Fibroblast of lung (primary cell): ENCODE results near the gene PPP2R2D. TPM values are rescaled to one million over a fixed set of nuclear protein-coding genes. Genes with fewer than 3 reads are reported as not detected.

Source experiments
- DNase-seq, 2 donors: peaks; one replicate each; pipeline versions ENCODE4 v3.0.0 to v3.0.0-alpha.2; 2010; ENCODE audit warnings: low read depth in 2 of 2
- H2AFZ ChIP-seq: 2 replicates; pipeline ENCODE4 v1.5.1; 2012; ENCODE audit warnings: low read length, control low read depth, inconsistent platforms
- H3K27ac ChIP-seq: 2 replicates; pipeline ENCODE4 v1.5.1; 2011; ENCODE audit warnings: low read length, control low read depth; ENCODE audit not compliant: insufficient read depth
- H3K27me3 ChIP-seq: 2 replicates; pipeline ENCODE4 v1.5.1; 2011; ENCODE audit warnings: mild to moderate bottlenecking, low read length; ENCODE audit not compliant: control insufficient read depth, insufficient read depth
- H3K36me3 ChIP-seq: 2 replicates; pipeline ENCODE4 v1.5.1; 2011; ENCODE audit warnings: low read length; ENCODE audit not compliant: control insufficient read depth, insufficient read depth
- H3K4me1 ChIP-seq: 2 replicates; pipeline ENCODE4 v1.5.1; 2011; ENCODE audit warnings: low read length; ENCODE audit not compliant: control insufficient read depth, insufficient read depth; ENCODE audit errors: extremely low read depth
- H3K4me2 ChIP-seq: 2 replicates; pipeline ENCODE4 v1.5.1; 2011; ENCODE audit warnings: low read length, control low read depth; ENCODE audit not compliant: insufficient read depth; ENCODE audit errors: extremely low read depth
- H3K4me3 ChIP-seq, 4 experiments: fragments of 200-600 bp in 1 of 4; sonication (generic) in 1 of 4; replicated peaks in 1 of 4; 2 replicates each; pipeline ENCODE4 v1.5.1; 2011 to 2016; ENCODE audit warnings: low read length in 4 of 4, low read depth in 3 of 4, mild to moderate bottlenecking in 3 of 4, control low read depth in 2 of 4, inconsistent platforms in 1 of 4, mixed read lengths in 1 of 4; ENCODE audit not compliant: insufficient read depth in 1 of 4; ENCODE audit errors: control extremely low read depth in 1 of 4
- H3K79me2 ChIP-seq: 2 replicates; pipeline ENCODE4 v1.5.1; 2012; ENCODE audit warnings: mild to moderate bottlenecking, low read length, inconsistent platforms; ENCODE audit not compliant: control insufficient read depth, insufficient read depth
- H3K9ac ChIP-seq: 2 replicates; pipeline ENCODE4 v1.5.1; 2011; ENCODE audit warnings: mild to moderate bottlenecking, low read length, control low read depth; ENCODE audit not compliant: insufficient read depth
- H3K9me3 ChIP-seq: 2 replicates; pipeline ENCODE4 v1.5.1; 2012; ENCODE audit warnings: low read depth, low read length; ENCODE audit not compliant: control insufficient read depth, insufficient read depth
- H4K20me1 ChIP-seq: 2 replicates; pipeline ENCODE4 v1.5.1; 2011; ENCODE audit warnings: low read length; ENCODE audit not compliant: control insufficient read depth, insufficient read depth; ENCODE audit errors: extremely low read depth
- EZH2 ChIP-seq: IDR thresholded peaks from 2 replicates; pipeline ENCODE4 v1.5.1; 2012; ENCODE audit warnings: low read length, control low read depth, mild to moderate bottlenecking; ENCODE audit errors: missing control alignments
- polyA plus RNA-seq, 2 donors: library from polyadenylated mRNA; depleted of rRNA in 1 of 2; stranded (reverse) in 1 of 2; unstranded in 1 of 2; fragments of >200 nt; gene quantifications; 2 replicates each; pipeline ENCODE4 v1.2.1, GENCODE V29; 2011 to 2012; ENCODE audit warnings: missing spikeins in 1 of 2
- total RNA-seq: library from RNA; depleted of rRNA; stranded (reverse); fragments of >200 nt; gene quantifications from 2 replicates; pipeline ENCODE4 v1.2.1, GENCODE V29; 2014
- TF ChIP-seq, protein P1 (sequence below), 2 donors: IDR thresholded peaks in 1 of 2; conservative IDR thresholded peaks in 1 of 2; 1 replicate in 1 of 2; 2 replicates in 1 of 2; pipeline ENCODE4 v1.5.1; 2011 to 2012; ENCODE audit warnings: low read length in 2 of 2, control low read depth in 1 of 2, inconsistent platforms in 1 of 2, low read depth in 1 of 2, mild to moderate bottlenecking in 1 of 2

The PPP2R2D gene
- total and polyA plus RNA-seq, 2 donors (not counting 1 experiment from before 2014, with no cell fraction given), result 23.3 to 25.4 TPM

DNA sequence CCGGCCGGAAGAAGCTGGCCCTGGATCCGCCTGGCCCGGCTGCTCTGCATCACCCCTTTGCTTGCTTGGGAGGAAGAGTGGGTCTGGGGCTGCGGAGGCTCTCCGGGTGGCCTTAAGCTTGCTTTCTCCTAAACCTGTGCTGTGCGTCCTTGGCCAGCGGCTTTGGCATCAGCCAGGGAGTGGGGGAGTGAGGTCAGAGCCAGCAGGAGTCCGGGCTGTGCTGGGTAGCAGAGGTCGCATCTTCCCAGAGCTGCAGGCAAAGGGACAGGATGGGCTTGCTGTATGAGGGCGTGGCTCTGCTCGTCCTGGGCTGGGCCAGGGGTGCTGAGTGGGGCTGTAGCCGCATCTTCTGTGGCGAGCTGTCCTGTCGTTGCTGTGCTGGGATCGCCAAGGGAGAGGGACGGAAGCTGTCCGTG is 59.8 kb downstream of the PPP2R2D start:
- Histone ChIP-seq H3K27ac (no peak overlapping the region), H3K27me3 (no peaks in the 10 kb centered on the region), H2AFZ (no peak overlapping the region), H3K36me3 (peaks cover 5% of the 10 kb centered on the region), H3K4me1 (no peaks in the 10 kb centered on the region), H3K79me2 (no peaks in the 10 kb centered on the region), H3K9ac (no peak overlapping the region), H3K4me2 (no peak overlapping the region), H3K4me3 (no peak overlapping the region), H3K9me3 (no peaks in the 10 kb centered on the region), H4K20me1 (no peaks in the 10 kb centered on the region)
- no peak for DNase-seq
- no peak for TF ChIP-seq EZH2
- TF ChIP-seq, protein P1, sequence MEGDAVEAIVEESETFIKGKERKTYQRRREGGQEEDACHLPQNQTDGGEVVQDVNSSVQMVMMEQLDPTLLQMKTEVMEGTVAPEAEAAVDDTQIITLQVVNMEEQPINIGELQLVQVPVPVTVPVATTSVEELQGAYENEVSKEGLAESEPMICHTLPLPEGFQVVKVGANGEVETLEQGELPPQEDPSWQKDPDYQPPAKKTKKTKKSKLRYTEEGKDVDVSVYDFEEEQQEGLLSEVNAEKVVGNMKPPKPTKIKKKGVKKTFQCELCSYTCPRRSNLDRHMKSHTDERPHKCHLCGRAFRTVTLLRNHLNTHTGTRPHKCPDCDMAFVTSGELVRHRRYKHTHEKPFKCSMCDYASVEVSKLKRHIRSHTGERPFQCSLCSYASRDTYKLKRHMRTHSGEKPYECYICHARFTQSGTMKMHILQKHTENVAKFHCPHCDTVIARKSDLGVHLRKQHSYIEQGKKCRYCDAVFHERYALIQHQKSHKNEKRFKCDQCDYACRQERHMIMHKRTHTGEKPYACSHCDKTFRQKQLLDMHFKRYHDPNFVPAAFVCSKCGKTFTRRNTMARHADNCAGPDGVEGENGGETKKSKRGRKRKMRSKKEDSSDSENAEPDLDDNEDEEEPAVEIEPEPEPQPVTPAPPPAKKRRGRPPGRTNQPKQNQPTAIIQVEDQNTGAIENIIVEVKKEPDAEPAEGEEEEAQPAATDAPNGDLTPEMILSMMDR (conservative IDR thresholded peaks at IDR 0.05 in 1 of 2, IDR thresholded peaks at IDR 0.05 in 1 of 2; ENCODE audit: low read depth in 1 of 2, low read length in 2 of 2), result no peak

DNA sequence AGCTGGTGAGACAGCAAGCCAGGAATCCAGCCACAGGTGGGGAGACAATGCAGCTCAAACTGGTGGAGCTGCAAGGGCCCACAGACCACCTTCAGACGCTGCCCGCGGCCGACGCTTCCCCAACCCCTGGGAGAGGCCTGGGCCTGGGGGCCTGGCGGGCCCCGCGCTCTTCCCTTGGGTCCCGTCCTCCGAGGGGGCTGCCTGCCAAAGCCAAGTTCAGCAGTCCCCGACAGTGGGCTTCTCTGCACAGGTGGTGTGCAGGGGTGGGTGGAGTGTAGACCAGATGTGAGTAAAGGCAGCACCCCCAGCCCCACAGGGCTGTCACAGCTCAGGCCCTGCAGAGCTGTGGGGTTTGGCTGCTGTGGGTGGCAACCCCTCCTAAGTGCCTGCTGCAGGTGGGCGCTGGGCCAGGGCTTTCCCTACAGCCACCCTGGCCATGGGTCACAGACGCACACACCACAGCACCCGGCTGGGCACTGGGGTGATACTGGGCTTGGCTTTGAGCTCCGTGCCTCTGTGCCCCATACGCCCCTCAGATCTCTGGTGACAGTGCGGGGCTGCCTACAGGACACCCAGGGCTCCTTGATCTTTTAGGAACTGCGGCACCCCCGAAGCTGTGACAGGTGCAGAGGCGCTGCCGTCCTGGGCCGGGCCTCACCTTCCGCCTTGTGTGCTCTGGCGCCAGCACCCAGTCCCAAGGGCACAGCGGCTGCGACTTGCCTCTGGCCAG is 60.4 kb downstream of the PPP2R2D start:
- Histone ChIP-seq H3K4me2 (no peak overlapping the region), H3K9ac (no peak overlapping the region), H3K4me3 (no peak overlapping the region), H3K4me1 (no peaks in the 10 kb centered on the region), H3K9me3 (no peaks in the 10 kb centered on the region), H2AFZ (no peak overlapping the region), H3K27me3 (no peaks in the 10 kb centered on the region), H4K20me1 (no peaks in the 10 kb centered on the region), H3K36me3 (peaks cover 5% of the 10 kb centered on the region), H3K27ac (no peak overlapping the region), H3K79me2 (no peaks in the 10 kb centered on the region)
- TF ChIP-seq, protein P1 (conservative IDR thresholded peaks at IDR 0.05 in 1 of 2, IDR thresholded peaks at IDR 0.05 in 1 of 2; ENCODE audit: low read depth in 1 of 2, low read length in 2 of 2), result no peak
- no peak for TF ChIP-seq EZH2
- DNase-seq, result no peak

DNA sequence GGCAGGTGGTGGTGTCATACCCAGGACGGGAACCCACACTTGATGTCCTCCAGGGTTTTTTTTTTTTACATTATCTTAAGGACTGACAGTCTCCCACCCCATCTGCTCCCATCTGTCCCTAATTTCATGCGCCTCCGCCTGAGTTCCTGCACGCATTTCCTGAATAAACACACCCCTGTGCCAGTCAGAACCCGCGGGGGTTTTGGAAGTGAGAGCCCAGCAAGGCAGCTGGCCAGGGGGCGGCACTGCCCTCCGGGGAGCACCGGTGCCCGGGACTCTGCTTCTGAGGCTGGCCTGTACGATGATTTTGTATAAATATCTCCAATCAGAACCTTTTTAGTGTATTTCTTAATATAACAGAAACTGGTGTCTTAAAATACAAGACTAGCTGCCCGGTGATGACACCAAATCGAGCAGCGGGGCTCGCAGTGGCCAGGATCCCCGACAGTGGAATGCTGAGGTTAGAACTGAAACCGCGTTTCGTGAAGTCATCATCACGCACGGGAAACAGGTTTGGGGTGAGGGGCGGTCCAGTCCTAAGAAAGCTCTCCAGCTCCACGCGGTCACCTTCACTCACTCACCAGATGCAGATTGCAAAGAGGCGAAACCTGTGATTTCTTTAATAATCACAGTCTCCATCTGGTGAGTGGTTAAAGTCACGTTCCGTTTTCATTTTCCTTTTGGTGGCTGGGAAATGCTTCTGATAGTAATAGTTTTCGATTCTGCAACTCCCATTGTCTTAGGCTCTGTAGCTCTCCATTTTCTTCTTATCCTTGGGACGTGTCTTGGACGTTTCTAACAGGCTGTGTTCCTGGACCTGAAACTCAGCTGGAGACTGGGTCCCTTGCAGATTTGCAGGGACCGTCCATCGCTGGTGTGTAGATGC is 61.2 kb downstream of the PPP2R2D start:
- Histone ChIP-seq H3K9me3 (no peaks in the 10 kb centered on the region), H4K20me1 (no peaks in the 10 kb centered on the region), H3K36me3 (peaks cover 5% of the 10 kb centered on the region), H3K4me2 (no peak overlapping the region), H3K79me2 (no peaks in the 10 kb centered on the region), H3K4me1 (no peaks in the 10 kb centered on the region), H2AFZ (no peak overlapping the region), H3K9ac (no peak overlapping the region), H3K27ac (no peak overlapping the region), H3K4me3 (no peak overlapping the region), H3K27me3 (no peaks in the 10 kb centered on the region)
- no peak for DNase-seq
- no peak for TF ChIP-seq EZH2
